HG03432 (cell line): ENCODE data around the gene ADGRF4.

Experiments used
- ATAC-seq: cut with Tn5 transposase; IDR thresholded peaks from one replicate; pipeline ENCODE4 v1.9.1; 2021; ENCODE audit warnings: mild to moderate bottlenecking, moderate library complexity; ENCODE audit not compliant: unreplicated experiment

The ADGRF4 gene

GRCh38 chr6:47698342-47698787, at the start of gene ADGRF4:
Gene ADGRF4, plus strand, starts transcription at chr6:47698580. Its CDS starts 8,666 bp downstream, at chr6:47707246.
- ATAC-seq = no peak

- ATAC-seq = peak; percentile 64
Measured at GRCh38 chr6:47650553-47651432, 47.6 kb upstream of the ADGRF4 start.

GRCh38 chr6:47651505-47651944, 46.9 kb upstream of the ADGRF4 start:
- no peak for ATAC-seq

- no peak for ATAC-seq
Measured at GRCh38 chr6:47653706-47654105, 44.7 kb upstream of the ADGRF4 start.

GRCh38 chr6:47654255-47654654, 44.1 kb upstream of the ADGRF4 start:
- ATAC-seq = no peak

- peak; percentile 75 for ATAC-seq
Measured at GRCh38 chr6:47655719-47656595, 42.4 kb upstream of the ADGRF4 start.

GRCh38 chr6:47661960-47662359, 36.4 kb upstream of the ADGRF4 start:
- no peak for ATAC-seq

GRCh38 chr6:47663462-47664216, 34.7 kb upstream of the ADGRF4 start:
- ATAC-seq = no peak

- no peak for ATAC-seq
Measured at GRCh38 chr6:47665112-47665511, 33.3 kb upstream of the ADGRF4 start.

- no peak for ATAC-seq
Measured at GRCh38 chr6:47669684-47670513, 28.5 kb upstream of the ADGRF4 start.

- ATAC-seq = no peak
Measured at GRCh38 chr6:47670851-47671250, 27.5 kb upstream of the ADGRF4 start.

- no peak for ATAC-seq
Measured at GRCh38 chr6:47671777-47672176, 26.6 kb upstream of the ADGRF4 start.

GRCh38 chr6:47672816-47673215, 25.6 kb upstream of the ADGRF4 start:
- ATAC-seq = no peak

GRCh38 chr6:47674673-47675072, 23.7 kb upstream of the ADGRF4 start:
- no peak for ATAC-seq

GRCh38 chr6:47677381-47678100, 20.8 kb upstream of the ADGRF4 start:
- ATAC-seq = no peak

GRCh38 chr6:47678739-47679138, 19.6 kb upstream of the ADGRF4 start:
- no peak for ATAC-seq

GRCh38 chr6:47679322-47679906, 19.0 kb upstream of the ADGRF4 start:
- ATAC-seq = no peak

- ATAC-seq = no peak
Measured at GRCh38 chr6:47680051-47680450, 18.3 kb upstream of the ADGRF4 start.

- no peak for ATAC-seq
Measured at GRCh38 chr6:47680724-47681123, 17.7 kb upstream of the ADGRF4 start.
